ENCODE results near the gene MMP14. TPM values are rescaled to one million over a fixed set of nuclear protein-coding genes. Genes with fewer than 3 reads are reported as not detected.

The MMP14 gene
- total and polyA plus RNA-seq, 2 of the 13 experiments (the other 11 are each of a cell fraction or from before 2014, with no cell fraction given) = 5.2 to 9.8 TPM

- TF ChIP-seq SKIL (CRISPR knock-in tag; IDR thresholded peaks at IDR 0.05; ENCODE audit: borderline replicate concordance) (no peak), ZNF709 (CRISPR knock-in tag; IDR thresholded peaks at IDR 0.05) (no peak), ZHX1 (CRISPR knock-in tag; IDR thresholded peaks at IDR 0.05; ENCODE audit: low read depth) (no peak), HOXA7 (CRISPR knock-in tag; IDR thresholded peaks at IDR 0.05) (no peak), SNRNP70 (IDR thresholded peaks at IDR 0.05; ENCODE audit: low read depth, low read length) (no peak), ZNF253 (CRISPR knock-in tag; IDR thresholded peaks at IDR 0.05; ENCODE audit: borderline replicate concordance) (0 out of 2 replicates have a peak, but pooled peaks have one; percentile 49), ZHX2 (IDR thresholded peaks at IDR 0.05; ENCODE audit: low read depth) (no peak), ZHX2 (CRISPR knock-in tag; IDR thresholded peaks at IDR 0.05; ENCODE audit: borderline replicate concordance) (no peak), REST (IDR thresholded peaks at IDR 0.05; ENCODE audit: borderline replicate concordance in 1 of 2, low read depth in 1 of 2, low read length in 2 of 2) (no peak), TRIM24 (CRISPR knock-in tag; IDR thresholded peaks at IDR 0.05) (no peak), ZMAT3 (CRISPR knock-in tag; conservative IDR thresholded peaks at IDR 0.05) (no peak), ZBTB37 (CRISPR knock-in tag; IDR thresholded peaks at IDR 0.05) (no peak), ZBTB7A (CRISPR knock-in tag; IDR thresholded peaks at IDR 0.05) (0 out of 2 replicates have a peak, but pooled peaks have one; percentile 7)
Observed at GRCh38 chr14:22887990-22888378, 51.6 kb downstream of the MMP14 start (continued).
